GM21576 (cell line): ENCODE data around the gene SETD1A.

ENCODE experiments used
- ATAC-seq: cut with Tn5 transposase; IDR thresholded peaks from one replicate; pipeline ENCODE4 v1.9.1; 2021; ENCODE audit warnings: mild to moderate bottlenecking, moderate library complexity; ENCODE audit not compliant: unreplicated experiment

SETD1A gene

DNA sequence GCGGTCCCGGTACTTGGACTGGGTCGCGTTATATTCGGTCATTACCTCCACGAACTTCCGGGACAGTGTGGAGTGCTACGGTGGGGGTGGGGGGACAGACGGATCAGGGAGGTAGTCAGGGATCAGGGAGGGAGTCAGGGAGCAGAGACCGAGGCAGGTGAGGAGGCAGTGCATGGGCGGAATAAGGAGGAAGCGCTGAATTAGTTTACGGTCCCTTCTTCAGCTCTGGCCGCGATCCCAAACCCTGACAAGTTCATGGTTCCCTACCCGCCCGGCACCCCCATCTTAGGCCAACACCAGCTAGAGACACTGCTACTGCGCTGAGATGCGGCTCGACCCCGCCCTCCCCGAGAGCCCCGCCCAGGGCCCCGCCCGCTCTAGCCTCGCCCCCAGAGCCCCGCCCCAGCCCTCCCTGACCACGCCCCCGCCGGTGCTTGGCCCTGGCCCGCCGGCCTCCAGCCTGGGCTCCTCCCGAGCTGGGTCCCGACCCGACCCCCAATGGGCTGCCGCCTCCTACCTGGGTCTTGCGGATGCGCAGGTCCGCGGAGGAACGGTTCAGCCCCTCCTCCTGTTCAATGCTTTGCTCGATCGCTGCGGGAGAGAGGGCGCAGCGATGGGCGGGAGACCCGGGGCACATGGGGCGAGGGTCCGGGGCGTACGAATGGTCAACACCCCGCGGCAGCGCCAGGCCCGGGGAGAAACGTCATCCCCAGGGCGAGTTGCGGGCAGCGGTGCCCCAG lies 39.6 kb downstream of the SETD1A start:
- peak; percentile 77 for ATAC-seq

DNA sequence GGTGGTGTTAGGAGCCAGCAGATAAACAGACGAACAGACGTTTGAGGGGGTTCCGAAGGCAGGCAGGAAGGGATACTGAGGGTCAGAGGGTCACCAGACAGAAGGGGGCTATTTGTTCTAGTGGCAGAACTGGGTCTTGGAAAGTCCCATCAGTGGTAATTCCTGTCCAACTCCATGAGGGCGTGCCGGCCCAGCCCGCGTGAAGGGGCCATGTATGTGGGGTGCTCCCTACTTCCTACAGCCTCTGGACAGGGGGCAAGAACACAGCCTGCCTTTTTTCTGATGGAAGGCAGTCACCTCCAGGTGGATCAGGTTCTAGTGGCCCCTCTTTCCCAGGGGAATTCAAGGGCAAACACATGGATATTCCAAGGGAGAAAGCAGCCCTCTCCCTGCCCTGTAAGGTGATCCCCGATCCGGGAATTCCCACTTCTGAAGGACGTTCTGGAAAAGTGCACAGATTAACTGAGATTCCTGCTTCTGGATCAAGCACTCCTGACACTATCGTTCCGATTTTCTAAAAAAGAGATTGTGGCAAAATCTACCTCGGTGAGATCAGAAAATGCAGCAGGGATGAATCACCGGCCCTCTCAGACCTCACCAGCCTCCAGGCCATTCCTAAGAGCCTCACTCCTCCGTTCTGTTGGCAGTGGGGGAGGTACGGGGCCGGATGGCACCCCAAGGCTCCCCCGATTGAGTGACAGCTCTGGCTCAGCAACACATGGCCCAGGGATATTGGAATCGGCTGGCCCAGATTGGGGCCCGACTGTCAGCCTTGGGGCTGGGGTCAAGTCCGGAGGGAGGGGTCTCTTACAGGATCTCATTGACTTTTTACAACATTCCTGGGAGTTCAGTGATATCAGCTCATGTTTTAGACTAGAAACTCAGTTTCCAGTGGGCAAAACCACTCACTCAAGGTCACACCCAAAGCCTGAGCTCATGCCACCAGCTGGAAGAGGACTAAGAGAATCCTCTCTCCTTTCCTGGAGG lies 40.5 kb downstream of the SETD1A start:
- ATAC-seq, result no peak

DNA sequence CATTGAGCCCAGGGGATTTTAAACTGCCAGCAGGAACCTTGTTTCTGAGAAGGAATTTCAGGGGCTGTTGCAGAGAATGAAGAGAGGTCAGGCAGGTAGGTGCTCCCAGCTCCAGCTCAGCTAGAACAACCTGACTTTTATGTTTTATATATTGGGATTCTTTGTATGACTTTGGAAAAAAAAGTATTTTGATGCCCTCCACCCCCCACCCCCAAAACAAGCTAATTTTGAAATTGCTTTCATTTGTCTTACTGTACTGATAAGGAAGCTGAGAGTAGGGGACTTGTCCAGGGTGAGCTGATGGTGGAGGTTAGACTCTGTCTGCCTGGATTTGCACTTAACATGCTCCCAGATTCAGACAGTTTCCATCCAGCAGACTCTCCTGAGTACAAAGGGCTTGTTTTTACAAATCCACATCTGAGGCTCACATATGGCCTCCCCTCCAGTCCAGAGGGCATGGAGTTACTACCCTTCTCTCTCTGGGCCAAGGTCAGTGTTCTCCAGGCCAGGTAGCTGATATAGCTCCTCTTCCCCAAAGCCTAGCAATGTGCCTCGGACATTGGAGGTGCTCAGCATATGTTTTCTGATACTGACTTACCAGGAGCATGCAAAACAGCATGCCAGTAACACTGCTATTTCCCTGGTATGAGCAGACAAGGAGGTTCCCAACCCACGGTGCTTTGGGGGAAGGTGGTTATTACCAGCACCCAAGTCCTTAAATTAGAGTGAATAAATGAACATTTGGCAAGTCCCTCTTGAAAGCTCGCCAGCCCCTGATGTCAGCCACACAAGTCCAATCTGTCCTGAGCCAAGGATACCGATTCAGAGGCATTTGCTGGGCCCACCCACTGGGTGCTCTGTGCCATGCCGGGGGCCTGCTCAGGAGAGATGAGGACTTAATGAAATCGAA lies 41.6 kb downstream of the SETD1A start:
- no peak for ATAC-seq

DNA sequence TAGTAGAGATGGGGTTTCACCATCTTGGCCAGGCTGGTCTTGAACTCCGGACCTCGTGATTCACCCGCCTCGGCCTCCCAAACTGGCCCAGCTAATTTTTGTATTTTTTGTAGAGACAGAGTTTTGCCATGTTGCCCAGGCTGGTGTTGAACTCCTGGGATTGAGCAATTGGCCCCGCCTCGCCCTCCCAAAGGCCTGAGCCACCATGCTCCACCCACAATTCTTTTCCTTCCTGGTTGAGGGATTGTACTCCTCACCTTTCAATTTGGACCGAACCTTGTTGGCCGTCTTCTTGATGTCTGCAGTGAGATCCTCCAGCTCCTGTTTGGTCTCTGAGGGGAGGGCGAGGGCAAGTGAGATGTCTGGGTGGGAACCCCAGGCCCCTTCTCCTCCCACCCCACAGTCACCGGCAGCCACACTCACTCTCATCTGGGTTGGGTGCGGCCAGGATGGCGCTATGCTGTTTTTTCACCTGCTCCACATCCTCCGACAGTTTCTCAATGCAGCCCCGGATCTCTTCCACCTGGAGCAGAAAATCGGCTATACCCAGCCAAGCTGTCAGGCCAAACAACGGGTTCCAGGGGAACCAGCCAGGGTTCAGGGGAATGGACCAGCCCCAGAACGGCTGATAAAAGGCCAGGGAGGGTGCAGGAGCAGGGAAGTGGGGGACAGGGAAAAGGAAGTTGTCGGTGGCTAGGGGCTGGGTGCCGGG lies 43.3 kb downstream of the SETD1A start:
- ATAC-seq, result no peak

DNA sequence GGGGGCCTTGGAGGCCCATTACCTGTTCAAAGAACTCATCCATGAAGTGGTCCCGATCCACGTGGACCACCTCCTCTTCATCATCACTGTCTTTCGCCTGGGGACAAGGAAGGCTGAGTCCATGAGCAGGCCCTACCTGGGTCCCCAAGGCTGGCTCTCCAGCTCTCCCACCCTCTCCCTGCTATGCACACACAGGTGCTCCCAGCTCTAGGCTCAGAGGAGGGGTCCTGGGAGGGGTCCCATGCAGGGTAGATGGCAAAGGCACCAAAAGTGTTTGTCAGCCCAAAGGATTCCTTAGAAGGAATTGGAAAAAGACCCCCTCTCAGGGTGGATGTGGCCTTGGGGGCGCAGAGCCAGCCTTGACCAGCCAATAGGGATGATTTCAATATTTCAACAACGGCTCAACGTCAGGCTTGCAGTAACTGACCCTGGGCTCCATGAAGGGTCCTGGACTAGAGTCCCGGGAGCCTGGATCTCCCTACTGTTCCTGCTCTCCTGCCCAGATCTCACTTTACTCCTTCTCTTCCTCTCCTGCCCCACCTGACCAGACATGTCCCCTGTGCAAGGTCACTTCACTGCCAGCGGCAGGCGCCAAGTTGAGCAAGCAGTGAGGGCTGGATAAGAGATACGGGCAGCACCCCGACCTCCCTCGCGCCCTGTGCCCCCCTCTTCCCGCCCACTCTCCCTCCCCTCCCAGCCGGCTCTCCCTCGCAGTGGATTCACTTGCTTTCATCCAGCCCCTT lies 44.1 kb downstream of the SETD1A start:
- no peak for ATAC-seq

DNA sequence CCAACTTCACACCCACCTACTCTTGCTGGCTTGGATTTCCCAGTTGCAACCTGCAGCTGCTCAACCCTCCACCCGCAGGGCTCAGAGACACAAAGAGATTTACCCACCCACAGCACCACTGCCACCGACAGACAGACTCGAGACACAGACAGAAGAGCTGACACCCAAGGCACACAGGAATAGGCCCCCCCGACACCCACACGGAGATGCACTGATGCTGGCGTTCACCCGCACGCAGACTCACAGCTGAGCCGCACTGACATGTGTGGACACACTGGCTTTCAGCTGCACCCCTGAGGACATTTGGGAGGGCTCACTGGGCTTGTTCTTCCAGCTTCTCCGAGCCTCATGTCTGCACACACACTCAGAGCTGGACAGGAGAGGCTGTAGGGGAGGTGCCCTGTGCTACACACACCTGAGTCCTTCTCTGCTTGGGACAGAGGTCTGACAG lies 44.7 kb downstream of the SETD1A start:
- no peak for ATAC-seq

DNA sequence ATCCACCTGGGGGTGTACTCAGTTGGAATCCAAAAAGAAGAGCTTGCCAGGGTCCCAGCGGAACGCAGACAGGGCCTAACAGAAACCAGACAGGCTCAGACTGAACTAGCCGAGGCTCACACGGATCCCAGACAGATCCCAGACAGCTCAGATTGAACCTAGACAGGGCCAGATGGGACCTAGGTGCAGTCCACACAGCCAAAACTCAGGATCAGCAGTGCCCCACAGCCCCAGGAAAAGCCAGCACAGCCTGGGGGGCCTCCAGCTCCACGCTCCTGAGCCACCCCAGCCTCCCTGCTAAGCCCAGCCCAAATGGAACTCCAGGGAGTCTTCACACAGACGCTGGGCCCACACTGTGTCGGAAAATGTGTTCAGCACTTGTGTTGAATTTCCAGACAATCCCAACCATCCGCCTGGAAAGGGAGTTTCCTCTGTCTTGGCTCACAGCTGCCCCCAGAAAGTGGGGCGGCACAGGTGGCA lies 45.3 kb downstream of the SETD1A start:
- ATAC-seq, result no peak

DNA sequence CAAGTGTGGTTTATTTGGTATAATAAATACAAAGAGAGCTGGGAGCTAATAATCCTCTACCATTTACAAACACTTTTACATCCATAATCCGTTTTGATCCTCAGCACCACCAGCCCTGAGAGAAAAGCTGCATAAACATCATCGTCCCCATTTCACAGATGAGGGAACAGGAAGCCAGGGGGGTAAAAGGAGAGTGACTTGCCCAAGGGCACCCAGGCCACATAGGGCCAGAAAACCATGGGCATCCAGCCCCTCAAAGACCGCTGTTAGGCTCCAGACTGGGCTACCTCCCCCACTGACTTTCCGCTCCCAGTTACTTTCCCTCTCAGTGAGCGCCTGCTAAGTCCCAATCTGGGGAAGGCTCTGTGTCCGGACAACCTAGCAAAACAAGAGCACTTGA lies 46.2 kb downstream of the SETD1A start:
- no peak for ATAC-seq

DNA sequence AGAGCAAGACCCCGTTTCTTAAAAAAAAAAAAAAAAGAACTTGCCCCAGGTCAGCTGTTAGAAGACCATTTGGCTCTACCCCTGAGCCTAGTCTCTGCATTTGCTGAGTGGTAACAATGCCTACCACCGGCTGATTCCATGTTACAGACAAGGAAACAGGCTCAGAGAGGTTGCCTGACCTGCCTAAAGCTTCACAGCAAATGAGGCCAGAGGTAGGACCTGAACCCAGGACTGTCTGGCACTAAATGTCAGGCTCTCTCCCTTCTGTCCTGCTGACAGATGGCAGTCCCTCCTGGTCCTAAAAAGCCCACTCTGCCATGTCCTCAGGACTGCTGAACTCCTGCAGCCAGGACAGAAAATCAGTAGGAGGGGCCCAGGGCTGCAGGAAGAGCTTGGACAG lies 47.1 kb downstream of the SETD1A start:
- ATAC-seq, result no peak

DNA sequence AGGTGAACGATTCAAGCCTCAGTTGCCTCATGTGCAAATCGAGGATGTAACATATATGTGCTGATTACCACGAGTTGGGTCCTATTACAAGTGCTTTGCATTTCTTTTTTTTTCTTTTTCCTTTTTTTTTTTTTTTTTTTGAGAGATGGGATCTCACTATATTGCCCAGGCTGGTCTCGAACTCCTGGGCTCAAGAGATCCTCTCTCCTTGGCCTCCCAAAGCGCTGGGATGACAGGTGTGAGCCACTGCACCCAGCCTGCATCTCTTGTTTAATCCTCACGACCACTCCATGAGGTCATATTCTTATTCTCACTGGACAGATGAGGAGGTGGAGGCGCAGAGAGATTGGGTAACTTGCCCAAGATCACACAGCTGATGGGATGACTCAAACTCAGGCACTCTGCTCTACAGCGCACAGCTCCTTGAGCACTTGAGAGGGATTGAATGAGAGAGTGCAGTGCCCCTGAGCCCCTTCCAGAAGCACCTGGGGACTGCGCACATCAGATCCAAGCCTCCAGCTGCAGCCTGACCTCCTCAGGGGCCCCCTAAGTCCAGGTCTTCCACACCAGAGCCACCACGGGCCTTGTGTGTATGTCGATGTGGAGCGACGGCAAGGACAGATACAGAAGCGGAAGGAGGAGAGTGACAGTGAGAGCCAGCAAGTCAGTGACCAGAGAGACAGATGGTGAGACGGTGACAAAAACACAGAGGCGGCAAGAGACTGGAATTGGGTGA lies 48.0 kb downstream of the SETD1A start:
- ATAC-seq, result no peak

DNA sequence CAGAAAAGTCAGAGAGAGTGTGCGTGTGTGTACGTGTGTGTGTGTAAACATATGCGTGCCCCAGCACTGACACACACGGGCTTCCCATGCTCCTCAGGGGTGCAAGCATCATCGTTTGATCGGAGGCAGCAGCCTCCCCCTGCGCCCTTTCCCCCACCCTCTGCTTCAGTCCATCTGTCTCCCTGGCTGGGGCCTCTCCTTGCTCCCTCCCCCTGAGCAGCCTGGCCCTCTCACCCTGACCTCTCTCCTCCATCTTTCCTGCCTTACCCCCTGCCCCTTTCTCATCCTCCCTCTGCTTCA lies 48.5 kb downstream of the SETD1A start:
- ATAC-seq, result no peak

DNA sequence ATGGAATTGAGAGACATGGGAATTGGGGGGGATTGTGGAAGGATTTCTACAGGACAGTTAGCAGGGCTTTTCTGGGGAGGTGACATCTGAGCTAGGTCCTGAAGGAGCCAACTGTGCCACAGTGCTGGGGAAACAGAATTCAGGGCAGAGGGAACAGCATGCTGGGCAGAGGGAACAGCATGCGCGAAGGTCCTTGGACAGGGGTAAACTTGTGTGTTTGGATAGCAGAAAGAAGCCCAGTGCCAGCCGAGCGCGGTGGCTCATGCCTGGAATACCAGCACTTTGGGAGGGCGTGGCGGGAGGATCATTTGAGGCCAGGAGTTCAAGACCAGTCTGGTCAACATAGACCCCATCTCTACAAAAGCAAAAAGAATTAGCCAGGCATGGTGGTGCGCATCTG lies 49.0 kb downstream of the SETD1A start:
- ATAC-seq, result no peak

DNA sequence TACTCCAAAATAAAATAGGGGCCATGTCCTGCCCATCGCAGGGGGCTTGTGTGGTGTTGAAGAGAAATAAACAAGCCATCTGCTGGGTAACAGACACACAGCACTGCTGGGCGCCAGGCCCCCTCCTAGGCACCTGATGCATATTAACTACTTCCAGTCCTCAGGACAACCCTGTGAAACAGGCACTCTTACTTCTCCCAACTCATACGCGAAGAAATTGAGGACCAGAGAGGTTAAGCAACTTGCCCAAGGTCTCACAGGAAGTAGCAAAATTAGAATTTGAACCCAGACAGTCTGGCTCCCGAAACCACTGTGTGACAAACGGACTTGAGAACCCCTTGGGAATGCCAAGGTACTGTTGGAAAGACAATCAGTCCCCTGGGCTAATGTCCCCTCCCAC lies 50.1 kb downstream of the SETD1A start:
- no peak for ATAC-seq

DNA sequence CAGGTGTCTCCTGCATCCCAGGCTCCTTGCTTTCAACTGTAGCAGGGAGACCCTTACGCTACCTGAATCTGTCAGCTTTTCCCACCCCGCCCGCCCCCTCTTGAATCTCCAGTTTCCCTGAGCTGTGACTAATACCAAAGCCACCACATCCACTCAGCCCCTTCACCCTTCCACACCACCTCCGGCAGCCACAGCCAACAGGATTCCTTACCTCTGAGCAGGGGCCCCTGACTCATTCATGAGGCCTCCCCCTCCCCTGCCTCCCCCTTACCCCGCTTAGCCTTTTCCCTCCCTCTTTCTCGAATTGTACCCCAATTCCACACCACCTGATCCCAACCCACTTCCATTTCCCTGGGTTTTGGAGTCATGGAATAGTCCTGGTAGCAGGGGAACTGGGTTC lies 50.6 kb downstream of the SETD1A start:
- no peak for ATAC-seq

DNA sequence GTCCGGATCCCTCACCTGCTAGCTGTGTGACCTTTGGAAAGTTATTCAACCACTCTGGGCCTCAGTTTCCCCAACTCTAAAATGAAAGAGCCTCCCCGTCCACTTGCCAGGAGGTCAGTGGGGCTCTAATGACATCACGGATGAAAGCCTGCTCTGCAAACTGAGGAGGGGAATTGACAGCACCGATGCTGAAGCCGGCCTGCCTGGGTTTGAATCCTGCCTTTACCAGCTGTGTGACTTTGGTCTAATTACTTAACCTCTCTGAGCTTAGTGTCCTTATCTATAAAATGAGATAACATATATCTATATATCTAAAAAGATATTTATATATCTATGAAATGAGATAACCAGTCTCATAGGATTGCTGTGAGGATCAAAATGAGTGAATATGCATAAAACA lies 51.0 kb downstream of the SETD1A start:
- ATAC-seq, result no peak

DNA sequence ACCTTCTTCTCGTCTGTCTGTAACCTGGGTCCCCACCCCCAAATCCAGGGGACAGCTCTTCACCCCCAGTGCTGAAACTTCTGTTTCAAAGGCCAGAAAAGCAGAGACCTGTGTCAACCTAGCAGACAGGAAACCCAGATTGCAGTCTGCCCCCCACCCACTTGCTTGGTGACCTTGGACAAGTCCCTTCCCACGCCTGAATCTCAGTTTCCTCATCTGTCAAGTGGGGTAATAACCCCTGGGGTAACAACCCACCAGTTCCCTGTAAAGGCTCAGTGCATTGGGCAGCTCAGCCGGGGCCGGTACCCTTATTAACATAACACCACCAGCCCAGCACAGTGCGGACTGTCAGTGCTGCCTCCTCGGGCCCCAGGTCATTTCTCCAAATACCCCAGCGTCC lies 51.6 kb downstream of the SETD1A start:
- ATAC-seq, result no peak

DNA sequence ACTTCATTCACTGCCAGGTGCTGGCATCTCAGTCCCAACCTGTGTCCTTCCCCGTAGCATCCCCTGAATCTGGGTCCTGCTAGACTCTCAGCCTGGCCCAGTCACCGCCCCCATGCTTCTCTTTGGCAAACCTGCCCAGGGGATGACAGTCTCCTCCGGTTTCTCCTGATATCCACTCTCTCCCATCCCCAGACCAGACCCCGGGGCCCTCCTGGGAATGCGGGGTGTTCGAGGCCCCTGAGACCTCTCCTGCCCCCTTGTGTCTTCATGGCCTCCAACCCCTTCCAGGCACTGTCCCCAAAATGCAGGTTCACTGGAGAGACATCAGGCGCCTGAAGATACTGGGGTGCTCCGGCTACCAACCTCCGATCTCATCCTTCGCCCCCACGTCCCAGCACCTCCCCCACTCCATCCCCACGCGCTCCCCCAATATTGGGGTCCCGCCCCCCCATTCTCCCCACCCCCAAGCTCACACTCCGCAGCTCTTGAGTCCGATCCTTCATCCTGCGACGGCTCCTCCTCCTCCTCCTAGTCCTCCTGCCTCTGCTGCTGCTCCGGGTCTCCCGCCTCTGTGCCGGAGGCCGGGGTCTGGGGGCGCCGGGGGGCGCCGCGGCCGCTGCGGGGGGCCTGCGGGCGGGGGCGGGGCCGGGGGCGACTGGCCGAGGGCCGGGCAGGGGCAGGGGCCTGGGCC lies 52.5 kb downstream of the SETD1A start:
- no peak for ATAC-seq

DNA sequence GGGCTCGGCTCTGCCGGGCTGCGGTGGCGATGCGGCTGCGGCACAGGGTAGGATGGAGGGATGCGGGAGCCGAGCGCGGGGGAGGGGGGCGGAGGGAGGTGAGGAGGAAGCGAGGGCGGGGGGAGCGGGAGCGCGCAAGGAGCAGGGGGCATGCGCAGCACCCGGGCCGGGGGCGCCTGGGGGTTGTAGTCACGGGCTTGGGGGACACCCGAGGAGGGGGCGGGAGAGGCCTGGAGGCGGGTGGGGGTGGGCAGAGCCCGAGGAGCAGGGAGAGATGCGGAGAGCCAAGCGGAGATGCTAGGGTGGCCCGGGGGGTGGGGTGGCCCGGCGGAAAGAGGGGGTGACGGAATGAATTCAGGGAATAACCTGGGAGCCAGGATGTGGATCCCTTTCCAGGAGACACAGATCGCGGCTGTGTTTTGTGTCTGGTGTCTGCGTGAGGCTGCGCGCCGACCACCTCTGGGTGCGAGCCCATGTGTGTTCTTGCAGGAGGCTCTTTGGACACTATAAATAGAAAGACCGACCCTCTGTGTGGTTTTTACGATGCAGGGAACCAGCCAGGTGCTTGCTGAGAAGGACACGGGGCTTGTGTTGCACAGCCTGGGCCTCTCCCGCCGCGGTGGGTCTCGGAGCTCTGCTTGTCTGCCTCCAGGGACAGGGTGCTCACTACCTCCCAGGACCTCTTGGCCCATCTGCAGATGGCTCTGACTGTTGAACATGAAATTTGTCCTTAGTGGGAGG lies 53.2 kb downstream of the SETD1A start, which contains the start of gene STX1B:
Gene STX1B, minus strand, starts transcription at position 54 of the 741 bp plus-strand sequence. CDS start 242 bp downstream, outside the sequence.
- no peak for ATAC-seq
